GM19043 (cell line): Measurements from ENCODE around the gene ITPR2.
A peak's percentile ranks its signal among the peaks of the same experiment; 100 is the strongest.

Experiments used
- ATAC-seq: cut with Tn5 transposase; IDR thresholded peaks from one replicate; pipeline ENCODE4 v1.9.1; 2021; ENCODE audit warnings: low read depth; ENCODE audit not compliant: unreplicated experiment

The ITPR2 gene

GRCh38 chr12:26374934-26375680 is 457.9 kb downstream of the ITPR2 start:
- ATAC-seq, result no peak

GRCh38 chr12:26373606-26374495 is 459.1 kb downstream of the ITPR2 start:
- ATAC-seq, result no peak

GRCh38 chr12:26372866-26373265 is 460.1 kb downstream of the ITPR2 start:
- no peak for ATAC-seq

GRCh38 chr12:26370098-26370497 is 462.9 kb downstream of the ITPR2 start:
- ATAC-seq, result no peak

- ATAC-seq, result no peak
Measured at GRCh38 chr12:26369588-26369987, 463.4 kb downstream of the ITPR2 start.

GRCh38 chr12:26367991-26368730 is 464.8 kb downstream of the ITPR2 start:
- no peak for ATAC-seq

GRCh38 chr12:26361964-26362363 is 471.0 kb downstream of the ITPR2 start:
- no peak for ATAC-seq

GRCh38 chr12:26360062-26360461 is 472.9 kb downstream of the ITPR2 start:
- no peak for ATAC-seq

- ATAC-seq, result no peak
Measured at GRCh38 chr12:26359576-26359975, 473.4 kb downstream of the ITPR2 start.

- ATAC-seq, result no peak
Measured at GRCh38 chr12:26358651-26359050, 474.3 kb downstream of the ITPR2 start.

- no peak for ATAC-seq
Measured at GRCh38 chr12:26347300-26347699, 485.7 kb downstream of the ITPR2 start.

GRCh38 chr12:26346736-26347135 is 486.3 kb downstream of the ITPR2 start:
- ATAC-seq, result no peak

- ATAC-seq, result no peak
Measured at GRCh38 chr12:26345471-26346003, 487.5 kb downstream of the ITPR2 start.

GRCh38 chr12:26341491-26341890 is 491.5 kb downstream of the ITPR2 start:
- no peak for ATAC-seq

- ATAC-seq, result peak; percentile 49
Measured at GRCh38 chr12:26340649-26341048, 492.3 kb downstream of the ITPR2 start.

GRCh38 chr12:26339976-26340375 is 493.0 kb downstream of the ITPR2 start:
- ATAC-seq, result no peak

GRCh38 chr12:26338586-26339572 is 494.1 kb downstream of the ITPR2 start:
- no peak for ATAC-seq

GRCh38 chr12:26335651-26336050 is 497.3 kb downstream of the ITPR2 start:
- no peak for ATAC-seq

- no peak for ATAC-seq
Measured at GRCh38 chr12:26334621-26335124, 498.3 kb downstream of the ITPR2 start.
